SH-SY5Y (cell line): ENCODE results near the gene ZNF184.

Source experiments
- GATA2 ChIP-seq: IDR thresholded peaks from 2 replicates; pipeline ENCODE4 v1.6.1; 2011; ENCODE audit warnings: mild to moderate bottlenecking, low read depth, low read length
- GATA3 ChIP-seq: IDR thresholded peaks from 2 replicates; pipeline ENCODE4 v1.6.1; 2011; ENCODE audit warnings: low read depth, mild to moderate bottlenecking, low read length, moderate library complexity

ZNF184 gene

GRCh38 chr6:27470023-27470422 lies 2.9 kb downstream of the ZNF184 start:
- TF ChIP-seq GATA3 (no peak), GATA2 (no peak)

- no peak for TF ChIP-seq GATA2
- TF ChIP-seq GATA3 = no peak
These were observed 4.6 kb downstream of the ZNF184 start for GRCh38 chr6:27468334-27468733.

GRCh38 chr6:27452496-27452897 lies 20.4 kb downstream of the ZNF184 start:
- TF ChIP-seq GATA2 (no peak), GATA3 (no peak)

- no peak for TF ChIP-seq GATA2
- TF ChIP-seq GATA3 = no peak
These were observed 21.1 kb downstream of the ZNF184 start for GRCh38 chr6:27451660-27452390.

- TF ChIP-seq GATA3 (no peak), GATA2 (no peak)
These were observed 24.4 kb downstream of the ZNF184 start for GRCh38 chr6:27448456-27448855.

- TF ChIP-seq GATA3 = no peak
- no peak for TF ChIP-seq GATA2
These were observed 30.0 kb downstream of the ZNF184 start for GRCh38 chr6:27442932-27443331.

GRCh38 chr6:27441001-27441400 lies 31.9 kb downstream of the ZNF184 start:
- TF ChIP-seq GATA2 (no peak), GATA3 (no peak)

GRCh38 chr6:27439371-27439770 lies 33.5 kb downstream of the ZNF184 start:
- TF ChIP-seq GATA3 = no peak
- no peak for TF ChIP-seq GATA2

GRCh38 chr6:27433714-27434113 lies 39.2 kb downstream of the ZNF184 start:
- TF ChIP-seq GATA3 (no peak), GATA2 (no peak)

GRCh38 chr6:27428966-27429365 lies 43.9 kb downstream of the ZNF184 start:
- TF ChIP-seq GATA3 (no peak), GATA2 (no peak)

- TF ChIP-seq GATA2 = no peak
These were observed 44.4 kb downstream of the ZNF184 start for GRCh38 chr6:27428502-27428901.

GRCh38 chr6:27426045-27426620 lies 46.8 kb downstream of the ZNF184 start:
- no peak for TF ChIP-seq GATA2
- TF ChIP-seq GATA3 = no peak

- TF ChIP-seq GATA2 (no peak), GATA3 (no peak)
These were observed 50.1 kb downstream of the ZNF184 start for GRCh38 chr6:27422651-27423332.

- TF ChIP-seq GATA2 (no peak), GATA3 (no peak)
These were observed 53.5 kb downstream of the ZNF184 start for GRCh38 chr6:27419363-27419762.

- TF ChIP-seq GATA3 = no peak
- no peak for TF ChIP-seq GATA2
These were observed 57.0 kb downstream of the ZNF184 start for GRCh38 chr6:27415898-27416297.

GRCh38 chr6:27414996-27415395 lies 57.9 kb downstream of the ZNF184 start:
- TF ChIP-seq GATA3 (no peak), GATA2 (no peak)

- no peak for TF ChIP-seq GATA2
- no peak for TF ChIP-seq GATA3
These were observed 58.6 kb downstream of the ZNF184 start for GRCh38 chr6:27414300-27414699.
